Upper lobe of right lung (tissue), 1 donor: ENCODE results near the gene SSBP3. TPM values are rescaled to one million over a fixed set of nuclear protein-coding genes. Genes with fewer than 3 reads are reported as not detected.

Source experiments
- ATAC-seq: fragments of 200-7000 bp; cut with Tn5 transposase; one replicate; pipeline ENCODE4 v1.9.1; 2020; ENCODE audit warnings: mild to moderate bottlenecking, moderate library complexity
- DNase-seq: peaks from one replicate; pipeline ENCODE4 v3.0.0-alpha.2; 2020
- H3K27ac ChIP-seq: fragments of 200-600 bp; one replicate; pipeline ENCODE4 v1.8.0; 2022
- H3K27me3 ChIP-seq: fragments of 200-600 bp; one replicate; pipeline ENCODE4 v1.8.0; 2022; ENCODE audit warnings: mild to moderate bottlenecking
- H3K36me3 ChIP-seq: fragments of 200-600 bp; one replicate; pipeline ENCODE4 v1.8.0; 2022
- H3K4me1 ChIP-seq: fragments of 200-600 bp; one replicate; pipeline ENCODE4 v1.8.0; 2022
- H3K4me3 ChIP-seq: fragments of 200-600 bp; one replicate; pipeline ENCODE4 v1.8.0; 2022; ENCODE audit warnings: mild to moderate bottlenecking
- H3K9me3 ChIP-seq: fragments of 200-600 bp; one replicate; pipeline ENCODE4 v1.8.0; 2022
- intact Hi-C: fragments of 100-400 bp; cut with DNase I; formaldehyde crosslinking; loops from one replicate; pipeline ENCODE4 v1.11.0; 2022
- total RNA-seq: library from RNA; stranded (reverse); fragmentation: NEBNext Ultra II Directional; extraction: Animal tissue kit (Norgen Biotek cat#: 25700); gene quantifications from one replicate; pipeline ENCODE4 v1.2.1, GENCODE V29; 2021
- TF ChIP-seq, protein P1 (sequence below): fragments of 200-600 bp; IDR thresholded peaks from one replicate; pipeline ENCODE4 v1.8.0; 2022; ENCODE audit warnings: antibody characterized with exemption
- donor health status: DM: no; HTN: yes; CAD: no; lungs with severe emphysema.

SSBP3 gene
- total RNA-seq, 1 donor from 2014 or later, result 40.4 TPM

DNA sequence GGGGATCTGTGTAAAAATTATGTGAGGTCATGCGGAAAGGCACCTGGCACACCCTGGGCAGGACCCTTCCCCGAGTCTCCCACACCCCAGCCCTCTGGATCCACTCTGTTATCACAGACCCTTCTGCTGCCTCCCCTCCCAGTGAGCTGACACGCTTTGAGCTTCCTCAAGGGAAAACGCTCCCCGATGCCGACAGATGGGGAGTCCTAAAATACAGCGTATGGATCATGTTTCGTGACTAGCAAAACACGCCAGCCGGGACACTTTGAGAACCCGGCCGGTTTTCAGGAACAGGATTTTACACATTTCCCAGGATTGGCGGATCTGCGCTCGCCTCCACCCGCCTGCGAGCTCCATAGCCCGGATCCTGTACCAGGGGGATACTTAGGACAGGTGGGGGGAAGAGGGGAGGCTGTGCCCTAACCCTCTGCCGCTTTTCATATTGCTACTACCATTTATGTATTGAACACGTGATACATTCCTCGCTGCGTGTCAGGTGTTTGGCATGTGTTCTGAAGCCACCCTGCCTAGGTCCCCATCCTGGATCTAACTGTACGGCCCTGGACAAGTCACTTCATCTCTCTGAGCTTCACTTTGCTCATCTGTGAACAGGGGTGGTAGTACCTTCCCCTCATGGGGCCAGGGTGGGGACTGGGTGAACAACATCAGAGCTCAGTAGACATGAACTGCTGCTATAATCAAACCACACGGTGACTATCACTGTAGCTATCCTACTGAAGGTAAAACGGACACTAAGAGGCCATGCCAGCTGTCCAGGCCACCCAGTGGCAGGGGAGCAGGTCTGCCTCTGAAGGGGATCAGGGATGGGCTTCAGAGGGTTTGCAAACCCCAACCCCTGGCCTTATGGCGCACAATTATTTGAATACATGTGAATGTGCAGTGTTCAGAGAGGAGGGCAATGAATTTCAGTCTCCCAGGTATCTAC is 63.2 kb downstream of the SSBP3 start:
- intact Hi-C loops, result no loop called here
- Histone ChIP-seq H3K4me1 (peaks cover 2% of the 10 kb centered on the region), H3K9me3 (no peaks in the 10 kb centered on the region), H3K36me3 (no peaks in the 10 kb centered on the region), H3K27me3 (no peaks in the 10 kb centered on the region), H3K4me3 (no peak overlapping the region), H3K27ac (no peak overlapping the region)
- DNase-seq (no peak), ATAC-seq (no peak)
- TF ChIP-seq, protein P1, sequence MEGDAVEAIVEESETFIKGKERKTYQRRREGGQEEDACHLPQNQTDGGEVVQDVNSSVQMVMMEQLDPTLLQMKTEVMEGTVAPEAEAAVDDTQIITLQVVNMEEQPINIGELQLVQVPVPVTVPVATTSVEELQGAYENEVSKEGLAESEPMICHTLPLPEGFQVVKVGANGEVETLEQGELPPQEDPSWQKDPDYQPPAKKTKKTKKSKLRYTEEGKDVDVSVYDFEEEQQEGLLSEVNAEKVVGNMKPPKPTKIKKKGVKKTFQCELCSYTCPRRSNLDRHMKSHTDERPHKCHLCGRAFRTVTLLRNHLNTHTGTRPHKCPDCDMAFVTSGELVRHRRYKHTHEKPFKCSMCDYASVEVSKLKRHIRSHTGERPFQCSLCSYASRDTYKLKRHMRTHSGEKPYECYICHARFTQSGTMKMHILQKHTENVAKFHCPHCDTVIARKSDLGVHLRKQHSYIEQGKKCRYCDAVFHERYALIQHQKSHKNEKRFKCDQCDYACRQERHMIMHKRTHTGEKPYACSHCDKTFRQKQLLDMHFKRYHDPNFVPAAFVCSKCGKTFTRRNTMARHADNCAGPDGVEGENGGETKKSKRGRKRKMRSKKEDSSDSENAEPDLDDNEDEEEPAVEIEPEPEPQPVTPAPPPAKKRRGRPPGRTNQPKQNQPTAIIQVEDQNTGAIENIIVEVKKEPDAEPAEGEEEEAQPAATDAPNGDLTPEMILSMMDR, result no peak

DNA sequence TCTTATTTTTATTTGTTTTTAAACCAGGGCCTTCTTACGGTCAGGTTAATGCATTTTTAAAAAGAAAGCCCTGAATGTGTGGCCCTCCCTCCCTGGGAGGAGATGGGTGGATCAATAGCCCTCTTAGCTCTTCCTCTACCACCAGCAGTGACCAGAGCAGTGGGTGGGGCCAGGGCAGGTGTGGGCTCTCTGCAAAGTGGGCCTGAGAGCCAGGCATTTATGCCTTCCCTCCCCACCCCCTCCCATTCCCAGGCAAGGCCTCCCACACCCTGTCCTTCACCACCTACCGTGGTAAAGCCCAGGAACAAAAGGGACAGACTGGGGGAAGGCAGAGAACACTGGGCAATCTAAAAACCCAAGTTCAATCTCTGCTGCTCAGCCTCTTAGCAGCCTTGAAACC is 63.9 kb downstream of the SSBP3 start:
- no peak for DNase-seq
- TF ChIP-seq, protein P1, result no peak
- no peaks in the 10 kb centered on the region for H3K27me3 ChIP-seq
- H3K36me3 ChIP-seq, result no peaks in the 10 kb centered on the region
- H3K4me3 ChIP-seq, result no peak overlapping the region
- H3K9me3 ChIP-seq, result no peaks in the 10 kb centered on the region
- peaks cover 4% of the 10 kb centered on the region for H3K4me1 ChIP-seq
- H3K27ac ChIP-seq, result no peak overlapping the region
- intact Hi-C loops, result no loop called here
- no peak for ATAC-seq

DNA sequence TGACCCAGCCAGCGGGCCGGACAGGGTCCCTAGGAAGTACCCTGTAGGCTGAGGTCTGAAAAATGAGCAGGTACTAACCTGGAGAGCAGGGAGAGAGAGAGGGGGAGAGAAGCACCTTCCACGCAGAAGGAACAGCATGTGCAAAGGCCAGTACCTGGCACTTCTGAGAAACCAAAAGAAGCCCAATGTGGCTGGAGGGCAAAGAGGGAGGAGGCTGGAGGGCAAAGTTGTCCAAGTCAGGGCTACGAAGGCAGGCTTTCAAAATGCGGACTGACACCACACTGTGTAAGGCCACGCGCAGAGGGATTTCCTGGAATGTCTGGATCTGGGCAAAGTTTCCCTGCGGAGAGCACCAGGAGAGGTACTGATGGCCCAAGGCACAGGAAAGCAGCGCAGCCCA is 64.4 kb downstream of the SSBP3 start:
- no peaks in the 10 kb centered on the region for H3K36me3 ChIP-seq
- TF ChIP-seq, protein P1, result no peak
- no peaks in the 10 kb centered on the region for H3K27me3 ChIP-seq
- H3K4me3 ChIP-seq, result no peak overlapping the region
- intact Hi-C loops, result no loop called here
- ATAC-seq, result no peak
- peaks cover 4% of the 10 kb centered on the region for H3K4me1 ChIP-seq
- no peak for DNase-seq
- H3K27ac ChIP-seq, result no peak overlapping the region
- H3K9me3 ChIP-seq, result no peaks in the 10 kb centered on the region

DNA sequence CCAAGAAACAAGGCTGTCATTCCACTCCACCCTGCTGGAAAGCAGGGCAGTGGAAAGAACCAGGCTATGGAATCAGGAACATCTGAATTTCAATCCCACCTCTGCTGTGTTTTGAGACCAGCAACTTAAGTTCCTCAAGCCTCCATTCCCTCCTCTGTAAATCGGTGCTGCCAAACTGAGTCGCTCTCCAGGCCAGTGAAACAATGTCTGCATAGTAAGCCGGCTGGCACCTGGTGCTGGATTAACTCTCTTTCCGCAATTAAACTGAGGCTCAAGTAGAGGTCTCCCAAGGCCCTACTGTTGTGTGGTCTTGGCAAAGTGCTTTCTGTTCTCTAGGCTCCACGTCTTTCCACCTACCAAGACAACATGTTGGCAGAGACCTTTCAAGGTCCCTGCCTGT is 65.3 kb downstream of the SSBP3 start:
- Histone ChIP-seq H3K4me1 (peaks cover 10% of the 10 kb centered on the region), H3K36me3 (no peaks in the 10 kb centered on the region), H3K4me3 (no peak overlapping the region), H3K9me3 (no peaks in the 10 kb centered on the region), H3K27ac (no peak overlapping the region), H3K27me3 (no peaks in the 10 kb centered on the region)
- DNase-seq (no peak), ATAC-seq (no peak)
- intact Hi-C loops, result no loop called here
- TF ChIP-seq, protein P1, result no peak

DNA sequence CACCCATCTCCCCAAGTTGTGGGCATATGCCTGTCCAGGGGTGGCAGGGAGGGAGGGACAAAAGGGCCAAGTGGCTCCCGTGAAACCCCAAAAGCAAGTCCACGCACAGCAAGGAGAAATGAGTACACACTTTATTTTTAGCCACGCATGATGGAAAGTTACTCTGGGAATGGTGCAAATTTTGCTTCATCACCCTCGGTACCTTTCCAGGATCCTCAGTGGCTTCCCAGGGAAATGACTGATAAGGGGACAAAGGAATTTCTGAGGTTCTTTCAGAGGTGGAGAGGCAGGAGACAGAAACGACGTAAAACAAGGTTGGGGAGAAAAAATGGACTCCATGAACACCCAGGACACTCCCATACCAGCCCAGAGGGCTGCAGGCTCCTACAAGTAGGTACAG is 65.8 kb downstream of the SSBP3 start:
- ATAC-seq, result no peak
- H3K9me3 ChIP-seq, result no peaks in the 10 kb centered on the region
- H3K4me3 ChIP-seq, result no peak overlapping the region
- no peaks in the 10 kb centered on the region for H3K36me3 ChIP-seq
- intact Hi-C loops, result no loop called here
- no peak overlapping the region for H3K27ac ChIP-seq
- TF ChIP-seq, protein P1, result no peak
- H3K4me1 ChIP-seq, result peaks cover 14% of the 10 kb centered on the region
- no peak for DNase-seq
- no peaks in the 10 kb centered on the region for H3K27me3 ChIP-seq
